Measurements from ENCODE around the gene KLHL25.
A peak's percentile ranks its signal among the peaks of the same experiment; 100 is the strongest.

KLHL25 gene

GRCh38 chr15:85743392-85744055 lies 51.2 kb downstream of the KLHL25 start:
- DNase-seq, result no peak

DNA sequence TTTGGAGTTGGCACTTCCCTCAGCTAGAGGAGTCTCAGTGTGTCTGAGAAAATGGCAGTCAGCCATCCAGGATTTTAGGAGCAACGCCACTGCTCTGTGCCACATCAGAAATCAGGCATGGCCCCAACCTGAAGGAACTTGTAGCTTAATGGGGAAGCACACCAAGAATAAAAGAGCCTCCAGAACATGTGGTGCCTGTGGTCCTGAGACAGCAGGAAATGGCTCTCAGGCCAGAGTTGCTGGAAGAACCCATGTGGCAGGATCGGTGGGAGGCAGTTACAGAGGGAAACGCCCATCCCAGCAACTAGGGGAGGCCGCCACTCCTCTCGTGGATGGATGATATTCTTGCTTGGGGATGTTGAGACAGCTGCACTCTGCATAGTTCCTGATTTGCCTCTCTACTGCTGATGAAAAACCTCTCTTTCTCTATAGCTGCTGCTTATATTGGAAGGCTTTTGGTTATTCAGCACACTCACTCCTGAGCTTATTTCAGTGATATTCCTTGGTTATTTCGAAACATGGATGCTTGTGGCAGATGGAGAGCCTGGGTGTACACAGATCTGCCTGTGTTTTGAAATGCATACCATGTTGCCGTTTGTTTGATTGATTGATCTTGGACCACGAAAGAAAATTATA lies 52.4 kb downstream of the KLHL25 start:
- peak in 1 of 2 donors; percentile 67 for DNase-seq

DNA sequence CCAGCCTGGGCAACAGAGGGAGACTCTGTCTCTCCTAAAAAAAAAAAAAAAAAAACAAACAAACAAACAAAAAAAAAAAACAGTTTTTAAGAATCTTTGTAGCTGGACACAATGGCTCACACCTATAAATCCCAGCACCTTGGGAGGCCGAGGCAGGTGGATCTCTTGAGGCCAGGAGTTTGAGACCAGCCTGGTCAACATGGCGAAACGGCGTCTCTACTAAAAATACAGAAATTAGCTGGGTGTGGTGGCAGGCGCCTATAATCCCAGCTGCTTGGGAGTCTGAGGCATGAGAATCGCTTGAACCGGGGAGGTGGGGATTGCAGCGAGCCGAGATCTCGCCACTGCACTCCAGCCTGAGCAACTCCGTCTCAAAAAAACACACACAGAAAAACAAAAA lies 53.1 kb downstream of the KLHL25 start:
- DNase-seq, result no peak

GRCh38 chr15:85741021-85741421 lies 53.7 kb downstream of the KLHL25 start:
- DNase-seq, result no peak

DNA sequence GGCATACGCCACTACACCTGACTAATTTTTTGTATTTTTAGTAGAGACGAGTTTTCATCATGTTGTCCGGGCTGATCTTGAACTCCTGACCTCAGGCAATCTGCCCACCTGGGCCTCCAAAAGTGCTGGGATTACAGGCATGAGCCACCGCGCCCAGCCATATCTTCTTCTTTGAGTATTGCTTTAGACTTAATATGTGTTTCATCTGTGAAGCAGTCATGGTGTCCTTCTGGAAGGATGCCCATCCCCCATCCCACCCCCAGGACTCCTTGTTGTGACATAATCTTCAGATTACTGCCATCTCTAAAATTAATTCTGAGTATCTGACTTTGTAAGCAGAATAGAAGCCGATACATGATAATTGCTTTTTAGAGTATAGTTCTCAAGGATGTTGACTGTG lies 57.7 kb downstream of the KLHL25 start:
- no peak for DNase-seq

DNA sequence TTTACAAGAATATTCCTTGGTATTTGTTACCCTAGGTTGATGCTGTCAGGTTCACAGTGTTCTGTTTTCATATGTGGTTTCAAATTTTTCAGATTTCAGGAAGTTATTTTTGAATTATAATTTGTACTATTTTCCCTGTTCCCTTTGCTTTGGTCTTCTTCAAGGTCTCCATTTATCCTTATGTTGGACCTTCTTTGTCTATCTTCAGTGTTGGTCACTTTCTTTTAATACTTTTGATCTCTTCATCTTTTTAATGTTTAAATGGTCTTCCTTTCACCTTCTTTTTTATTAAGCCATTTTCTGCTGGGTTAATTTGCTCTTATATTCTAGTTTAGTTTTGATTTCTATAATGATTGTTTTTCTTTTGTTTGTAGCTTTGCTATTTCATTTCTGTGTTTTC lies 61.3 kb downstream of the KLHL25 start:
- no peak for DNase-seq

DNA sequence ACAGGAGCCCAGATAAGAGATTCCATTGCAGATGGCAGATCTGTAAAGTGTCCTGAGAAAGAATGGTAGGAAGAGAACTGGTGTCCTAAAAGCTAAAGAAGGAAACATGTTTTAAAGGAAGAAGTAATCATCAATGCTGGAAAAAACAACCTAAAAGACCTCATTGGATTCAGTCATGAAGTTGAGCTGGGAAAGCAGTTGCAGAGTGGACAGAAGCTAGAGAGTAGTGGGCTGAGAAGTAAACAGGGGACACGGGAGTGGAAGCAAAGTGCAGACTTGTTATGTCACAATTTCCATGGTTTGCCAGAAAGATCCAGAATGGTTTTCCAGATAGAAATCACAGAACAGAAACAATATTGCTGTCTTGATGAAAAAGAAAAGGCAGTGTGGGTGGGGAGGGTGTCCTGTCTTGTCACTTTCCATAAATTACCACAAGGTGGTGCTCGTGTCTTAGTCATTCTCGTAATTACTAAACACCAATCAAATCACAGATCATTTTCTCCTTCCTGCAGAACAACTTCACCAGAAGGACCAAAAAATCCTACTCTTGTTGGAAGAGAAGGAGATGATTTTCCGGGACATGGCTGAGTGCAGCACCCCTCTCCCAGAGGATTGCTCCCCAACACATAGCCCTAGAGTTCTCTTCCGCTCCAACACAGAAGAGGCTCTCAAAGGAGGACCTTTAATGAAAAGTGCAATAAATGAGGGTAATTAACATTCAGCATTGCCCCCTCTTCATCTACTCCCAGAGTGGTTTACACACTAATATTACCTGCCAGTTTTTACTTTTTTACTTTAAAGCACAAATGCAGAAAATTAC lies 64.5 kb downstream of the KLHL25 start:
- DNase-seq, result peak; percentile 10 to 82

- DNase-seq, result no peak
These were observed 67.7 kb downstream of the KLHL25 start for GRCh38 chr15:85727068-85727467.

DNA sequence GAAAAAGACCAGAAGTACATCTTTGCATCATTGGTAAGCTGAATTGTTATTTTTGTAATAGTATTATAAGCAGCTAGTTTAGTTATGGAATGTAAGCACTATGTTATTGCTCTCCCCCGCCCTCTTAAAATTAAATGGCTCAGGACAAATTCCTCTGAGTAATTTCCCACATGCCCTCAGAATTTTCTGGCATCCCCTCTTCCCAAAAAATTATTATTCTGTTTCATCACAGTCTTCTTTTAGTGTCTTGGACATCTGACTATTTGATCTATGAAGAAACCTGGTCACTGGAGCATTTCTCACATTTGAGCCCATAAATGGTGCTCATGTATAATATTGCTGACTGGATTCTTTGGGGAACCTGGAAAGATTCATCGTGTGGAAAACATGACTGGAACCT lies 68.3 kb downstream of the KLHL25 start:
- DNase-seq, result no peak

DNA sequence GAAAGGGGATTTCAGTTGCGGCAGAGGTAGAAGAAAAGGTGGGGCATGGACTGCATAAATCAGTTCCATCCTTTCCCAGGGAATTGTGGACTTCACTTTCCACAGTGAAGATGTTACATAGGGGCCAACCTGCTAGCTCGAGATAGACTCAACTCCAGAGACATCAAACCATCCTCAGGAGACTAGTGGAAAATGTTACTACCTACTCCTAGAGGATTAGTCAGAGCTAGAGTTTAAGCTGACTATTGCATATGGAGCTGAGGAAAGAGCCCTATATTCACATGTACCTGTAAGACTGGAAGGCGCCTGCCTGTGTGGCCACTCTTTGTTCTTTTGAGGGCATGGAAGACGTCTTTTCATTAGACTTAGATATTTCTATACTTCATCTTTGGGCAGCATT lies 69.2 kb downstream of the KLHL25 start:
- no peak for DNase-seq

- DNase-seq, result no peak
These were observed 69.7 kb downstream of the KLHL25 start for GRCh38 chr15:85725019-85725418.

DNA sequence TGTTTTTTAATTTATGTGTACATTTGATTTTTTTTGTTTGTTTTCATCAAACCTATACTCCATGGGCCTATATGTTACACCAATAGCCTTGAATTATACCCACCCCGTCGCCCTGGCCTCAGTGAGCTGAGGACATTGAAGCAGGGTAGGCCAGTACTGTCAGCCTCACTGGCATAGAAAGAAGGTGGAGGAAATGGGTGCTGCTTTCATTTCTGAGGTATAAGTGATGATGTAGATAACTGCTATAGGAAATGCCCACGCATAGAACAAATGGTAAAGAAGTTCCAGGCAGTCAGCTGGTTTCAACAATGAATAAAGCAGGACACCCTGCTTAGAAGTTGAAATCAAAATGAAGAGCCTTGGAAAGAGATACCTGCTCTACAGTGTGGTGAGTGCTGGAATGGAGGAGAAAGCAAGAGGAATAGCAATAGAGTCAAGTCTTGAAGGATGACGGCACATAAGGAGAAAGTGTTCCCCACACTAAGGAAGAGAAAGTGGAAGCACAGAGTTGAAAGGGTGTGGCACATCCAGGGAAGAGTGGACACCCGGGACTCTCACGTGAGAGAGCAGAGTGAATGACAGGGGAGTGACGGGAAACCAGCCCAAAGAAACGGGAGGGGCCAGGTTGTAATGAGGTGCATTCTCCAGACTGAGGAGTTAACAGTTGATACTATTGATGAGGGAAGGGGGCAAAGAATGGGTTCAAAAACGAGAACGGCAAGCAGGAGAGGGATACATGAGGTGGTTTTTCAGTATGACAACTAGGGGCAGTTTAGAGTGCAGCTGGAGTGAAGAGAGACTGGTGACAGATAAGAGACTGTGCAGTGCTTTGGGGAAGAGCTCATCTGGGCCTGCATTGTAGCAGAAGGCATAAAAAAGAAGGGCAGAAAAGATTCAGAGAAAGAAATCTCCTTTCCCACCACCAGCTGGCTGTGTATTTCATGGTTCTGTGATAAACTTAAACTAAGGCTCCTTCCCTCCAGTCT lies 70.5 kb downstream of the KLHL25 start:
- no peak for DNase-seq

DNA sequence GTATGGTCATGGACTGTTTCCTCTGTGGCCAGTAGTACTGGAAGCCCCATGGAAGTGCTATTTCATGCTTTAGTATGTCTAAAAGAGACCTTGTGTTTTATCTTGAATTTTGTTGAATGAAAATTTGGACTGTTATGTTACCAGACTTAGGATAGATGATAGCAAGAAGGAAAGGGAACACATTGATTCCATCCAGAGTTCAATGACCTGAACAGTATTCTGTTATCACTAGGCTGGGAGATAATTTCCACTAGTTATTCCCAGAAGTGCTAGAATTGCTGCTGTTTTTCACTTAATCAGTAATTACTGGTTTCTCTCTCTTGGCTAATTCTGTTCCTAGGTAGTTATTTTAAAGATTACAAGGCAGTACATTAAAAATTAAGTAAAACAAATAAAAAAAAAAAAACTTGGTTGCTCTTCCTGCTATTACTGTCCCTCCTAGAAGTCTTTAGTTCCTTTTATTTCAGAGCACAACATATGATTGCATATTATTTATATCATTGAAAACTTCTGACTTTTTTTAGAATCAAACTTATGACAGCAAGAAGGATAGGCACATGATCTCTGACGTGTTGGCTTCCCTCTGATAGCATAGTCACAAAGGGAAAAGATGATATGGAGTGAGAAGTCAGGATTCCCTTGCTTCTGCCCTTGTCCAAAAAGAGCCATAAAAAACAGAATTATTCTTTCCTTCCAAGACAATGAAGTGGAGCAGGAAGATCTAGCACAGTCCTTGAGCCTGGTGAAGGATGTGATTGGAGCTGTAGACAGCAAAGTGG lies 72.2 kb downstream of the KLHL25 start:
- DNase-seq, result no peak

GRCh38 chr15:85718981-85719380 lies 75.7 kb downstream of the KLHL25 start:
- DNase-seq, result no peak

- DNase-seq, result no peak
These were observed 76.3 kb downstream of the KLHL25 start for GRCh38 chr15:85718271-85718971.

DNA sequence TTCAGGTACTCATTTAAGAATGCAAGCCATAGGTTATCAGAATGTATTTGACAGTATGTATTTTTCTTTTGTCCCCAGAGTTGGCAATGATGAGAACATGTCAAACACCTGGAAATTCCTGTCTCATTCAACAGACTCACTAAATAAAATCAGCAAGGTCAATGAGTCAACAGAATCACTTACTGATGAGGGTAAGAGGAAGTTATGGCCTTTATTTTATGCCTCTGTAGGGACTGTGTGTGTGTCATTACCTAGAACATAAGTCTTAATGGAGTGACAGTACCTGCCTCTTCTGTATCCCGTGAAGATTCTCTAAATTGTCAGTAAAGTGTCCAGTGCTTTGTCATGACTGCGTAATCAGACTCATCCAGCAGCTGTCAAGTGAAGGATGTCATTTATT lies 77.5 kb downstream of the KLHL25 start:
- DNase-seq, result no peak

DNA sequence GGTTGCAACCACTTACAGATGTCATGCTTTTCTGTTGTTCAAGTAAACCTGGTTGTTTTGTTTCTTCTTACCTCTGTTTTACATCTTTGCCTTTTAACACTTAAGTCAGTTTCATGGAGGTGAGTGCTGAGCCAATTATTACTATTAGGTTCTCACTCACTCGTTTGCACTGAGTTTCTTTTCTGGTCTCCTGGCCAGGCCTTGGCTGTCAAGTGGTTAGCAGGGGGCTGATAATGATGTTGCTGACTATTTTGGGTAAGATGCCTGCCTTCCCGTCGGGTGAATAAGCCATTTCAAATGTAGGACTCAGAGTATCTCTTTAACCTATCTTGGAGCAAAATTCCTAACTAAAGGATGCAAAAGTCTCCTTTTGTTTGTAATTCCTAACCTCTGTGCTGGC lies 78.5 kb downstream of the KLHL25 start:
- DNase-seq, result no peak

DNA sequence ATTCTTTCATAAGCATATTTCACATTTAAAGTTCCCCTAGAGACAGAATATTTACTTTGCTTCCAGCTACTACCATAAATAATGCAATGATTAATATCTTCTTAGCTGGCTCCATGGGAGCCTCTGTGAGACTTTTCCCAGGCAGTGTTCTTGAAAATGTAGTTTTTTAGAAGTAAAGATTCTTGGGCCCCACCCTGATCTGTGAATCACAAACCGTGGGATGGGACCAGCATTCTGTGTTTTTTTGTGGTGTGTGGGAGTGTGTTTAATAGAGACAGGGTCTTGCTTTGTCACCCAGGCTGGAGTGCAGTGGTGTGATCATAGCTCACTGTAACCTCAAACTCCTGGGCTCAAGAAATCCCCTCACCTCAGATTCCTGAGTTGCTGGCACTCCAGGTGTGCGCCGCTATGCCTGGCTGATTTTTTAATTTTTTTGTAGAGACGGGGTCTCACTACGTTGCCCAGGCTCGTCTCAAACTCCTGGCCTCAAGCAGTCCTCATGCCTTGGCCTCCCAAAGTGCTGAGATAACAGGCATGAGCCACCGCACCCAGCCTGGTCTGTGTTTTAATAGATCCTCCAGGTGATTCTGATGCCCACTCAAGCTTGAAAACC lies 83.0 kb downstream of the KLHL25 start:
- DNase-seq, result no peak

DNA sequence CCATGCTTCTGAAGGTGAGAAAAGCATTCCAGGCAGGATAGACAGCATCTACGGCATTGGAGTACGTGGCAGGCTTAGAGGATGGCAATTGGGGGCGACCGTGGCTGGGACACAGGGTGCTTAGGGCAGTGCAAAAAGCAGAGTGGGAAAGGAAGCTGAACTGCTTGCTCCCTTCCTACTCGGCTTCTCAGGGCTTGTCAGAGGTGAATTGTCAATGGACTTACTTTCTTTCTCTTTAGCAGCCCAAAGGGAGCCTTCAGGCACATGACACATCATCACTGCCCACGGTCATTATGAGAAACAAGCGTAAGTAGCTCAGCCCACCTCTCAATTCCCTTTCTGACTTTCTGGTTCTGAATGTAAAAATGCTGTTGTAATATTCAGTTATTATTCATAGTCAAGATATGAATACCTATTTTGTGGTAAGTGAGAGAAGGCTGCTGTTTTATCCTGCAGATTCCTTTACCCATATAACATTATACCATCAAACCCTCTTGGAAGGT lies 84.3 kb downstream of the KLHL25 start:
- no peak for DNase-seq
